HFFc6 (cell line): ENCODE results near the gene NUCB1. TPM values are rescaled to one million over a fixed set of nuclear protein-coding genes. Genes with fewer than 3 reads are reported as not detected.
"Not testable (repeated sequence)": the region's sequence is repeated elsewhere in the genome, so short reads cannot be mapped to it uniquely, and the experiment has no call there.

Experiments used
- DNase-seq: peaks from one replicate; pipeline ENCODE4 v3.0.0-alpha.2; 2018
- H3K27ac Mint-ChIP-seq: 2 replicates; pipeline ENCODE4 v1.8.0; 2020; ENCODE audit warnings: mild to moderate bottlenecking, mixed read lengths
- H3K27me3 Mint-ChIP-seq: 2 replicates; pipeline ENCODE4 v1.8.0; 2021; ENCODE audit warnings: mild to moderate bottlenecking, moderate library complexity, mixed read lengths; ENCODE audit not compliant: insufficient read depth
- H3K36me3 Mint-ChIP-seq: 2 replicates; pipeline ENCODE4 v1.8.0; 2021; ENCODE audit warnings: low read depth, mixed read lengths
- H3K4me1 Mint-ChIP-seq: 2 replicates; pipeline ENCODE4 v1.8.0; 2020; ENCODE audit warnings: low read depth, mixed read lengths
- H3K4me3 Mint-ChIP-seq: 2 replicates; pipeline ENCODE4 v1.8.0; 2020; ENCODE audit warnings: mild to moderate bottlenecking, moderate library complexity, mixed read lengths
- H3K9me3 Mint-ChIP-seq: 2 replicates; pipeline ENCODE4 v1.8.0; 2020; ENCODE audit warnings: mild to moderate bottlenecking, mixed read lengths
- total RNA-seq, 6 experiments: library from RNA; stranded (reverse); fragmentation: NEBNext Ultra II Directional; extraction: Animal tissue kit (Norgen Biotek cat#: 25700); gene quantifications; 2 replicates in 1 of 6; 3 replicates in 5 of 6; pipeline ENCODE4 v1.2.3, GENCODE V29; 2021
- TF ChIP-seq, protein P1 (sequence below): fragments of 200-600 bp; sonication (generic); IDR thresholded peaks from 2 replicates; pipeline ENCODE4 v1.5.0; 2021; ENCODE audit warnings: antibody characterized with exemption, mild to moderate bottlenecking

The NUCB1 gene
- total RNA-seq, 6 experiments from 2014 or later = 129 to 160 (median 152) TPM

DNA sequence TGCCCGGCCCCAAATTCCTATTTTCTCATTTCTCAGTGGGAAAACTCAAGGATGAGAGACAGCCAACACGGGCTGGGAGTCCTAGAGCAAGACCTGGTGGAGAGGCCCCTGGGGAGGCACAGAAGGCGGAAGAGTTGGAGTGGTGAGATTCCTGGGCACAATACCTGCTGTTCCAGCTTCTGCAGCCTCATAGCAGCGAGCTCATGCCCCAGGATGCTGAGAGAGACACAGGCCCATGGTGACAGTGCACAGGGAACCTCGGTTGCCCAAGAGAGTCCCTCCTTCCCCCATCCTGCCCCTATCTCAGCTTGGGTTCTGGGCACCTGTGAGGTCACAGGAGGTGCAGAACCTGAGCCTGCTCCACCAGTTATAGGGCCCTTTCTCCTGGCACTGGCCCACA is 2.9 kb upstream of the NUCB1 start:
- peaks cover 11% of the 10 kb centered on the region for H3K27me3 Mint-ChIP-seq
- TF ChIP-seq, protein P1, sequence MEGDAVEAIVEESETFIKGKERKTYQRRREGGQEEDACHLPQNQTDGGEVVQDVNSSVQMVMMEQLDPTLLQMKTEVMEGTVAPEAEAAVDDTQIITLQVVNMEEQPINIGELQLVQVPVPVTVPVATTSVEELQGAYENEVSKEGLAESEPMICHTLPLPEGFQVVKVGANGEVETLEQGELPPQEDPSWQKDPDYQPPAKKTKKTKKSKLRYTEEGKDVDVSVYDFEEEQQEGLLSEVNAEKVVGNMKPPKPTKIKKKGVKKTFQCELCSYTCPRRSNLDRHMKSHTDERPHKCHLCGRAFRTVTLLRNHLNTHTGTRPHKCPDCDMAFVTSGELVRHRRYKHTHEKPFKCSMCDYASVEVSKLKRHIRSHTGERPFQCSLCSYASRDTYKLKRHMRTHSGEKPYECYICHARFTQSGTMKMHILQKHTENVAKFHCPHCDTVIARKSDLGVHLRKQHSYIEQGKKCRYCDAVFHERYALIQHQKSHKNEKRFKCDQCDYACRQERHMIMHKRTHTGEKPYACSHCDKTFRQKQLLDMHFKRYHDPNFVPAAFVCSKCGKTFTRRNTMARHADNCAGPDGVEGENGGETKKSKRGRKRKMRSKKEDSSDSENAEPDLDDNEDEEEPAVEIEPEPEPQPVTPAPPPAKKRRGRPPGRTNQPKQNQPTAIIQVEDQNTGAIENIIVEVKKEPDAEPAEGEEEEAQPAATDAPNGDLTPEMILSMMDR = no peak
- H3K27ac Mint-ChIP-seq = no peak overlapping the region
- peaks cover 18% of the 10 kb centered on the region for H3K4me1 Mint-ChIP-seq
- H3K4me3 Mint-ChIP-seq = no peak overlapping the region
- no peak for DNase-seq
- H3K36me3 Mint-ChIP-seq = peaks cover 11% of the 10 kb centered on the region; the same call in 1 of the 2 replicates
- H3K9me3 Mint-ChIP-seq = no peaks in the 10 kb centered on the region

DNA sequence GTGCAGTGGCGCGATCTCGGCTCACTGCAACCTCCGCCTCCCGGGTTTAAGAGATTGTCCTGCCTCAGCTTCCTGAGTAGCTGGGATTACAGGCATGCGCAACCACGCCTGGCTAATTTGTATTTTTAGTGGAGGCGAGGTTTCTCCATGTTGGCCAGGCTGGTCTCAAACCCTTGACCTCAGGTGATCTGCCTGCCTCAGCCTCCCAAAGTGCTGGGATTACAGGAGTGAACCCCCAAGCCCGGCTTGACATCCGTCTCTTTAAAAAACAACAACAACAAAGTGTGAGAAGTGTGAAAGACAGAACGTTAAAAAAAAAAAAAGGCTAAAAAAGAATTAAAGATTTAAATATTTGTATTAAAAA is 744 bp upstream of the NUCB1 start:
- Mint-ChIP-seq H3K27ac (peak overlapping the region; percentile 89), H3K4me3 (peak overlapping the region; percentile 99), H3K36me3 (peaks cover 16% of the 10 kb centered on the region; the same call in 1 of the 2 replicates), H3K4me1 (peaks cover 18% of the 10 kb centered on the region)
- H3K9me3 Mint-ChIP-seq, DNase-seq, H3K27me3 Mint-ChIP-seq: not testable (repeated sequence)

DNA sequence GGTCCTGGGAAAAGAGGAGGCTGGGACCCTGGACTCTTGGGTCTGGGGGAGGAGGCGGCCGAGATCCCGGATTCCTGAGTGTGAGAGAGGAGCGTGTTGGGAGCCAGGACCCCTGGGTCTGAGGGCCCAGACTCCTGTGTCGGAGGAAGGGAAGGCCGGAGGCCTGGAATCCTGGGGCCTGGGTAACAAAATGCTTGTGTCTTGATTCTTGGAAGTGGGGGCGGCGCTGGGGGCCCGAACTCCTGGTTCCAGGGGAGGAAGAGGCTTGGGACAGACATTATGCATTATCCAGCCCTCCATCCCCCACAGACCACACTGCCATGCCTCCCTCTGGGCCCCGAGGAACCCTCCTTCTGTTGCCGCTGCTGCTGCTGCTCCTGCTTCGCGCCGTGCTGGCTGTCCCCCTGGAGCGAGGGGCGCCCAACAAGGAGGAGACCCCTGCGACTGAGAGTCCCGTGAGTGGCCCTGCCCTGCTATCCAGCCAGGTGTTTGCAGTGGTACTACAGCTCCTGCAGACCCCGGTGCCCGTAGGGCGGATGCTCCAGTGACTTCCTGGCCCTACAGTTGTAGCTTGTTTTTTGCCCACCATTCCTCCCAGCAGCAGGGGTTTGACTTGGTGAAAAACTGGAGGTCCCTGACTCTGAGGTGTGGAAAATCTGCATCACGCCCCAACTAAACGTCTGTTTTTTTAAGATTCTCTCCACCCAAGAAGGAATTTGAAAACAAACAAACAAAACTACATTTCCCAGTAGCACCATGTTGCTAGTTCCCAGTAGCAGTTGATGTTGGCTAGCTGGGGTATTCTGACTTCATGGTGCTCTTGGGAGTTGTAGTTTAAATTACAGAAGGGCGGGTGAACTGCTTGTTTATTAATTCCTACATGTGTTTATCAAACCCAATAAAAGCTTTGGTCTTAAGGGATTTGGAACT is 630 bp downstream of the NUCB1 start:
- H3K27me3 Mint-ChIP-seq = no peaks in the 10 kb centered on the region; the same call in 1 of the 2 replicates
- DNase-seq = peak; percentile 26
- H3K4me3 Mint-ChIP-seq = peak overlapping the region; percentile 99
- H3K4me1 Mint-ChIP-seq = peaks cover 18% of the 10 kb centered on the region
- TF ChIP-seq, protein P1 = no peak
- H3K9me3 Mint-ChIP-seq = no peaks in the 10 kb centered on the region
- peak overlapping the region; percentile 89 for H3K27ac Mint-ChIP-seq
- H3K36me3 Mint-ChIP-seq = peaks cover 24% of the 10 kb centered on the region; the same call in 1 of the 2 replicates

DNA sequence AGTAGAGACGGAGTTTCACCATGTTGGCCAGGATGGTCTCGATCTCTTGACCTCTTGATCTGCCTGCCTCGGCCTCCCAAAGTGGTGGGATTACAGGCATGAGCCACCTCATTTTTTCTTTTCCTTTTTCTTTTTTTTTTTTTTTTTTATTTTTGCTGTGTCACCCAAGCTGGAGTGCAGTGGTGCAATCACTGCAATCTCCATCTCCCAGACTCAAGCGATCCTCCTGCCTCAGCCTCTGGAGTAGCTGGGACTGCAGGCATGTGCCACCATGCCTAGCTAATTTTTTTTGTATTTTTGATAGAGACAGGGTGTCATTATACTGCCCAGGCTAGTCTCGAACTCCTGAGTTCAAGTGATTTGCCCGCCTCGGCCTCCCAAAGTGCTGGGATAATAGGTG is 2.2 kb downstream of the NUCB1 start:
- H3K27me3 Mint-ChIP-seq, DNase-seq, H3K27ac Mint-ChIP-seq, H3K9me3 Mint-ChIP-seq, H3K4me3 Mint-ChIP-seq: not testable (repeated sequence)
- Mint-ChIP-seq H3K4me1 (peaks cover 18% of the 10 kb centered on the region), H3K36me3 (peaks cover 29% of the 10 kb centered on the region; the same call in 1 of the 2 replicates)

DNA sequence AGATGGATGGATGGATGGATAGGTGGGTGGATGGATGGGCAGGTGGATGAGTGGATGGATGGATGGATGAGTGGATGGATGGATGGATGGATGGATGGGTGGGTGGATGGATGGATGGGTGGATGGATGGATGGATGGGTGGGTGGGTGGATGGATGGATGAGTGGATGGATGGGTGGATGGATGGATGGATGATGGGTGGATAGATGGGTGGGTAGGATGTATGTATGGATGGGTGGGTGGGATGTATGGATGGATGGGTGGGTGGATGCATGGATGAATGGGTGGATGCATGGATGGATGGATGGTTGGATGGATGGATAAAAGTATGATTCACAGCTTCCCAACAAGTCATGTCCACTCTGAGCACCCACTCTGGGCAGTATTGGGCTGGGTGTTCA is 3.7 kb downstream of the NUCB1 start:
- H3K9me3 Mint-ChIP-seq, H3K4me3 Mint-ChIP-seq, H3K27ac Mint-ChIP-seq, H3K27me3 Mint-ChIP-seq, DNase-seq: not testable (repeated sequence)
- peaks cover 34% of the 10 kb centered on the region; the same call in 1 of the 2 replicates for H3K36me3 Mint-ChIP-seq
- H3K4me1 Mint-ChIP-seq = peaks cover 18% of the 10 kb centered on the region

DNA sequence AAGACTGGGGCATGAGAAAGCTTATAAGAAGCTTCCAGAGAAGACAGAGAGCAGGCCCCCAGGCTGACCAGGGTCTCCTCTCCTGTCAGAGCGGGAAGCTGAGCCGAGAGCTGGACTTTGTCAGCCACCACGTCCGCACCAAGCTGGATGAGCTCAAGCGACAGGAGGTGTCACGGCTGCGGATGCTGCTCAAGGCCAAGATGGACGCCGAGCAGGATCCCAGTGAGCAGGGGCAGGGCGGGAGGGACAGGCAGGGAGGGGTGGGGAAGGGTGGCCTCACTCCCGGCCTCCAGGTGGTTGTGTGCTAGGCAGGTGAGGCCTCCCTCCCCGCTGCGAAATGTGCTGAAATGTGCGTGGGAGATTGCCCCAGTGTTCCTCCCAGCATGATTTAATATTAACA is 5.6 kb downstream of the NUCB1 start:
- TF ChIP-seq, protein P1 = no peak
- H3K27me3 Mint-ChIP-seq = no peaks in the 10 kb centered on the region; the same call in 1 of the 2 replicates
- H3K4me1 Mint-ChIP-seq = peaks cover 8% of the 10 kb centered on the region
- peaks cover 34% of the 10 kb centered on the region; the same call in 1 of the 2 replicates for H3K36me3 Mint-ChIP-seq
- H3K27ac Mint-ChIP-seq = no peak overlapping the region
- H3K4me3 Mint-ChIP-seq = no peak overlapping the region
- no peaks in the 10 kb centered on the region for H3K9me3 Mint-ChIP-seq
- DNase-seq = no peak

DNA sequence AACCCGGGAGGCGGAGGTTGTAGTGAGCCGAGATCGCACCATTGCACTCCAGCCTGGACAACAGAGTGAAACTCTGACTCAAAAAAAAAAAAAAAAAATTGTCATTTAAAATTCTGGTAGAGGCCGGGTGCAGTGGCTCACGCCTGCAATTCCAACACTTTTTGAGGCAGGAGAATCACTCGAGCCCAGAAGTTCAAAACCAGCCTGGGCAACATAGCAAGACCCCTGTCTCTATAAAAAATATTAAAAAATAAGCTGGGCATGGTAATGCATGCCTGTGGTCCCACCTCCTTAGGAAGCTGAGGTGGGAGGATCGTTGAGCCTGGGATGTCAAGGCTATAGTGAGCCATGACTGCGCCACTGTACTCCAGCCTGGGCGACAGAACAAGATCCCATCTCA is 6.2 kb downstream of the NUCB1 start:
- Mint-ChIP-seq H3K9me3 (no peaks in the 10 kb centered on the region), H3K36me3 (peaks cover 29% of the 10 kb centered on the region; the same call in 1 of the 2 replicates), H3K27ac (no peak overlapping the region), H3K4me1 (peaks cover 1% of the 10 kb centered on the region), H3K27me3 (no peaks in the 10 kb centered on the region; the same call in 1 of the 2 replicates), H3K4me3 (no peak overlapping the region)
- DNase-seq = no peak
- TF ChIP-seq, protein P1 = no peak
